ENCODE results near the gene PI4KA.
"Not testable (repeated sequence)": the region's sequence is repeated elsewhere in the genome, so short reads cannot be mapped to it uniquely, and the experiment has no call there.

Gene PI4KA

DNA sequence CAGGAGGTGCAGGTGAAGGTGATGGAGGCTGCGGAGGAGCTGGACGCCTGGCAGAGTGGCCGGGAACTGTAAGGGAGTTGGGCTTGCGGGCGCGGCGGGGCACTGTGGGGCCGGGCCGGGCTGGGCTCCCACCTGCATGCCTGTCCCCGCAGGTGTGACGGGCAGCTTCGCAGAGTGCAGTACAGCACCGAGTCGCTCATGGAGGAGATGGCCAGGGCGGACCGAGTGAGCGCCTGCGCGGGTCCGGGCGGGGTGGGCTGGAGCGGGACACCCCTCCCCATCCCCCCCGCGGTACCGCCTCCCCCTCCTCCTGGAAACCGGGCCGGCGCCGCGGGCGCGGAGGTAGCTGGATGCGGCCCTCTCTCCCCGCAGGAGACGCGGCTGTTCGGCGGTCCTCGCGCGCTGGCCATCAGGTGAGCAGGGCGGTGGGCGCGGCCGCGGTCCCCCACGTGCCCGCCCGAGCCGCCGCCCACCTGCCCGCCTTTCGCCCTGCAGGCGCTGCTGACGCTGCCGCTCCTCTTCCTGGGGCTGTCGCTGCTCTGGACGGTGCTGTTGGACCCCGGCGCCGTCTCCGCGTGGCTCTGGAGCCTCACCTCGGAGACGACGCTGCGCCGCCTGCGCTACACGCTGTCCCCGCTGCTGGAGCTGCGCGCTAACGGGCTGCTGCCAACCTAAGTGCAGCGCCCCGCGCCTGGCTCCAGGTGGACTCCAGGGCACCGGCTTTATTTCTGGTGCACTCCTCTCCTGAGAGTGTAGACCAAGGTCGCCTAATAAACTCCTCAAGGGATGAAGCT, 154.6 kb downstream of the PI4KA start:
- peak overlapping the region; percentile 54 for H3K27ac ChIP-seq
- TF ChIP-seq CTCF (conservative IDR thresholded peaks at IDR 0.05): peak; percentile 46

GRCh38 chr22:20703414-20703806, 155.2 kb downstream of the PI4KA start:
- peak overlapping the region; percentile 54 for H3K27ac ChIP-seq

DNA sequence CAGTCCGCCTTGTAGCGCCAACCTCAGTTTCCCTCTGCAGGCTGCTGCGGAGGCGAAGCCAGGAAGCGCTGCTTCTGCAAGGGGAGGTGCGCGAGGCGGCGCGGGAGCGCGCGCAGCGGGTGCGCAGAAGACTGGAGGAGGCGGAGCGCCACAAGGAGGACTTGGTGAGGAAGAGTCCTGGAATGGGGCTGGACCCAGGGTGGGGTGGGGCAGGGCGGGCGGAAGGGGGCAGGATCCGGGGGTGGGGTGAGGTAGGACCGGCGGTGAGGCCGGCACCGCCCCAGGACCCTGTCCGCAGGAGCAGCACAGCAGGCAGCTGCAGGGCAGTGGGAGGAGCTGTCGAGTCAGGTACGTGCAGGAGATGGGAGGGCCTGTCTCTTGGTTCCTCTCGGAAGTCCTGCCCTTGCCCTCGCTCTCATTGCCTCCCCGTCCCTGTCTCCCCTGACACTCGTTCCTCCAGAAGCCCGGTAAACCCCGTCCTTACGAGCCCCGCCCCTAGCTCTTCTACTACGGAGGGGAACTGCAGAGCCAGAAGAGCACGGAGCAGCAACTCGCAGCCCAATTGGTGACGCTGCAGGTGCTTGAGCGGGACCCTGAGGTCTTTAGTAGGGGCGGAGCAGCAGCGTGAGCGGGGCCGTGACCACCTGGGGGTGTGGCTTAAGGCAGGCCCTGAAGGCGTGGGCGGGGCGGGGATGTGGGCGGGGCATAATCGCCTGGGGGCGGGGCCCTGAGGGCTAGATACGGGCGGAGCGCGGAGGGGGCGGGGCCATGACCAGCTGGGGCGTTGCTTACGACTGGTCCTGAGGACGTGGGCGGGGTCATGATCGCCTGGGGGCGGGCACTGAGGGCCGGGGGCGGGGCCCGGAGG, 155.8 kb downstream of the PI4KA start:
- H3K27ac ChIP-seq: peak overlapping the region; percentile 56

GRCh38 chr22:20702175-20702545, 156.5 kb downstream of the PI4KA start:
- peak overlapping the region; percentile 56 for H3K27ac ChIP-seq

- peak overlapping the region; percentile 56 for H3K27ac ChIP-seq
Observed at GRCh38 chr22:20701680-20702136, 156.9 kb downstream of the PI4KA start.

DNA sequence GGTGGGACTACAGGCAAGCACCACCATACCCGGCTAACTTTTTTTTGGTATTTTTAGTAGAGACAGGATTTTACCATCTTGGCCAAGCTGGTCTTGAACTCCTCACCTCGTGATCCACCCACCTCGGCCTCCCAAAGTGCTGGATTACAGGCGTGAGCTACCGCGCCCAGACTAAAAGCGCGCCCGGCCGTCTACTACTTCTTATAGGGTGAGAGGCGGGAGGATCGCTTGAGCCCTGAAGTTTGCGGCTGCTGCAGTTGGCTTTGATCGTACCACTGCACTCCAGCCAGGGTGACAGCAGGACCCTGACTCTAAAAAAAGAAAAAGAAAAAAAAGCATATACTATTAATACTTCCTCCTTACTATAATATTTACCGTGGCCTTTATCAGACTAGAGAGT, 158.3 kb downstream of the PI4KA start:
- not testable (repeated sequence) for H3K27ac ChIP-seq

DNA sequence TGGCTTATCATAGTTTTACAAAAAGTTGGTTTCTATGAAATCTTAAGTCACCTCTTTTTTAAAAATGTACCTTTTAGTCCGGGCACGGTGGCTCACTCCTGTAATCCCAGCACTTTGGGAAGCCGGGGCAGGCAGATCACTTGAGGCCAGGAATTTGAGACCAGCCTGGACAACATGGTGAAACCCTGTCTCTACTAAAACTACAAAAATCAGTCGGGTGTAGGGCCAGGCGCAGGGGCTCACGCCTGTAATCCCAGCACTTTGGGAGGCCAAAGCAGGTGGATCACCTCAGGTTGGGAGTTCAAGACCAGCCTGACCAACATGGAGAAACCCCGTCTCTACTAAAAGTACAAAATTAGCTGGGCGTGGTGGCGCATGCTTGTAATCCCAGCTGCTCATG, 158.8 kb downstream of the PI4KA start:
- not testable (repeated sequence) for H3K27ac ChIP-seq

GRCh38 chr22:20697481-20698113, 161.0 kb downstream of the PI4KA start:
- H3K27ac ChIP-seq: not testable (repeated sequence)
- TF ChIP-seq CTCF (conservative IDR thresholded peaks at IDR 0.05): peak; percentile 70

GRCh38 chr22:20696056-20696455, 162.6 kb downstream of the PI4KA start:
- not testable (repeated sequence) for H3K27ac ChIP-seq

- H3K27ac ChIP-seq: not testable (repeated sequence)
Observed at GRCh38 chr22:20695205-20695604, 163.4 kb downstream of the PI4KA start.

DNA sequence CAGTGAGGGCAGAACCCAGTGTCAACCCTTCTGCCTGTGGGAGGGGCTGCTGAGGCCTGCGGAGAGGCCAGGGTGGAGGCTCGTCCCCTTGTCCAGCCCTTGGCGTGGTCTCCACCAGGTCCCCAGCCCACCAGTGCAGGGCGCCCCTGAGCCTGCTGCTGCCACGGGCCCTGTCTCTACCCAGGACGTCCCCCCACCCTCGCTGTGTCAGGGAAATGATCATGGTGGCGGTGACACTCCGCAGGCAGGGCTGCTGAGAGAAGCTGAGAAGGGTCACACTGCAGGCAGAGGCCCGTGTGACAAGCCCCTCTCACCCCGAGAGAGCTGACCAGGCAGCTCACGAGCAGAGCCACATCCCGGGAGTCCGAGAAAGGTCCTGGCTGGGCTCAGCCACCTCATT, 164.4 kb downstream of the PI4KA start:
- not testable (repeated sequence) for H3K27ac ChIP-seq

DNA sequence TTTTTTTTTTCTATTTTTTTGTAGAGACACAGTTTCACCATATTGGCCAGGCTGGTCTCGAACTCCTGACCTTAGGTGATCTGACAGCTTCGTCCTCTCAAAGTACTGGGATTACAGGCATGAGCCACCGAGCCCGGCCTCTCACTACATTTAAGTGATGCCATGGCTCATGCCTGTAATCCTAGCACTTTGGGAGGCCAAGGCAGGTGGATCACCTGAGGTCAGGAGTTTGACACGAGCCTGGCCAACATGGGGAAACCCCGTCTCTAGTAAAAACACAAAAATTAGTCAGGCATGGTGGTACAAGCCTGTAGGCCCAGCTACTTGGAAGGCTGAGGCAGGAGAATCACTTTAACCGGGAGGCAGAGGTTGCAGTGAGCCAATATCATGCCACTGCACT, 165.7 kb downstream of the PI4KA start:
- not testable (repeated sequence) for H3K27ac ChIP-seq

- H3K27ac ChIP-seq: not testable (repeated sequence)
Observed at GRCh38 chr22:20690586-20691317, 167.9 kb downstream of the PI4KA start.

DNA sequence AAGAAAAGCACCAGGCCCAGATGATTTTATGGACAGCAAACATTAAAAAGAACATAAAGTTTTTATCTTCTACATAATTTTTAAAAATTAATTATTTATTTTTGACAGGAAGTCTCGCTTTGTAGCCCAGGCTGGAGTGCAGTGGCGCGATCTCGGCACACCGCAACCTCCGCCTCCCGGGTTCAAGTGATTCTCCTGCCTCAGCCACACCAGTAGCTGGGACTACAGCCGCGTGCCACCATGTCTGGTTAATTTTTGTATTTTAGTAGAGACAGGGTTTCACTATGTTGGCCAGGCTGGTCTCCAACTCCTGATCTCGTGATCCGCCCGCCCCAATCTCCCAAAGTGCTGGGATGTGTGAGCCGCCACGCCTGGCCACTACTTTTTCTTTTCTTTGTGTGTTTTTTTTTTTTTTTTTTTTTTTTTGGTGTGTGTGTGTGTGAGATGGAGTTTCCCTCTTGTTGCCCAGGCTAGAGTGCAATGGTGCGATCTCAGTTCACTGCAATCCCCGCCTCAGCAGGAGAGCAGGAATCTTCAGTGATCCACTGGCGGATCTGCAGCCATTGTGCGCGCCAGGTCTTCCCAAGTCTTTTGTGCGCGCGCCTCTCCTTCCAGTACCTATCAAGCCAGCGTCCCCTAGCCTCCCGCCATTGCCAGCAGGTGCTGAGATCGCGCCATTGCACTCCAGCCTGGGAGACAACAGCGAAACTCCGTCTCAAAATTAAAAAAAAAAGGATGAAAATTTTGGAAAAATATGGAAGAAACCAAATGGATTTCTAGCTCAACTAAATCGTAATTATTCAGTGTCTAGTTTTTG, 171.0 kb downstream of the PI4KA start:
- H3K27ac ChIP-seq: not testable (repeated sequence)

DNA sequence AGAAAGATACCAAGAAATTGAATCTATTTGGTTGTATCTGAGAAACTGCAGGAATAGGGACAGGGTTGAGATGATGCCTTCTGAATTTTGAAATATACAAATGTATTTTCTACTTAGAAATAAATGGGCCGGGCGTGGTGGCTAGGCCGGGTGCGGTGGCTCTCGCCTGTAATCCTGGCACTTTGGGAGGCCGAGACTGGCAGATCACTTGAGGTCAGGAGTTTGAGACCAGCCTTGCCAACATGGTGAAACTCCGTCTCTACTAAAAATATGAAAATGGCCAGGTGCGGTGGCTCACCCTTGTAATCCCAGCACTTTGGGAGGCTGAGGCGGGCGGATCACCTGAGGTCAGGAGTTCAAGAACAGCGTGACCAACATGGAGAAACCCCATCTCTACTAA, 172.8 kb downstream of the PI4KA start:
- not testable (repeated sequence) for H3K27ac ChIP-seq

DNA sequence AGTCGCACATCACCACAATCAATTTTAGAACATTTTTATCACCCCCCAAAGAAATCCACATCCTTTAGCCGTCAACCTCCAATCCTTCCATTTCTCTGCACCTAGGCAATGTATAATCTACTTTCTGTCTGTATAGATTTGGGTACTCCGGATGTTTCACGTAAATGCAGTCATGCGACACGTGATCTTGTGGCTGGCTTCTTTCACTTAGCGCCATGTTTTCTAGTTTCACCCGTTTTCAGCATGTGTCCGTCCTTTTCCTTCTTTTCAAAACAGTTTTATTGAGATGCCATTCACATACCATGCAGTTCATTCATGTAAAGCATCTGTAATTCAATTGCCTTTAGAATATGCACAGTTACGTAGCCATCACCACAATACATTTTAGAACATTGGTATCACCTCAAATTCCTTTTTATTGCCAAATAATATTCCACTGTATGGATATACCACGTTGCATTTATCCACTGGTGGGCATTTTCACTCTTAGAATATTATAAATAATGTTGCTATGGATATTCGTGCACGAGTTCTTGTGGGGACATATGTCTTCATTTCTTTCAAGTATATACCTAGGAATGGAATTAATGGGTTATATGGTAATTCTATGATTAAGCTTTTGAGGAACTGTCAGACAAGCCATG, 179.7 kb downstream of the PI4KA start:
- H3K27ac ChIP-seq: not testable (repeated sequence)

Measured in C4-2B (cell line).